ENCODE measurements around the gene MT1E. TPM values are rescaled to one million over a fixed set of nuclear protein-coding genes. Genes with fewer than 3 reads are reported as not detected.

Gene MT1E
- total RNA-seq, 1 experiment from 2014 or later, result 114 TPM

- CTCF ChIA-PET, result no interaction called here
- H3K4me3 Mint-ChIP-seq, result no peak overlapping the region
- no peak for ATAC-seq
- H3K9me3 Mint-ChIP-seq, result no peaks in the 10 kb centered on the region
- DNase-seq (ENCODE audit: low spot score), result no peak
- TF ChIP-seq CREM (CRISPR knock-in tag; IDR thresholded peaks at IDR 0.05), result no peak
- no peak for TF ChIP-seq MYBL2 (CRISPR knock-in tag; IDR thresholded peaks at IDR 0.05)
- TF ChIP-seq IRF2 (CRISPR knock-in tag; IDR thresholded peaks at IDR 0.05; ENCODE audit: borderline replicate concordance, low read depth), result no peak
- no peak for TF ChIP-seq E2F1 (CRISPR knock-in tag; IDR thresholded peaks at IDR 0.05)
- 0 out of 2 replicates have a peak, but pooled peaks have one; percentile 33 for TF ChIP-seq ZNF219 (CRISPR knock-in tag; IDR thresholded peaks at IDR 0.05; ENCODE audit: borderline replicate concordance)
- no peak for TF ChIP-seq ZNF317 (CRISPR knock-in tag; IDR thresholded peaks at IDR 0.05; ENCODE audit: borderline replicate concordance, low read depth)
- no peak overlapping the region for H3K27ac Mint-ChIP-seq
- peaks cover 18% of the 10 kb centered on the region for H3K4me1 Mint-ChIP-seq
- POLR2A ChIA-PET, result interaction anchor here (0.6 to 1.4 kb wide), 2 partner anchors 22 to 54 kb away, joined by 4 to 8 read pairs; partner anchors contain the start of gene MT1G
- peaks cover 100% of the 10 kb centered on the region for H3K27me3 Mint-ChIP-seq (ENCODE audit: low read depth)
- no peaks in the 10 kb centered on the region for H3K36me3 Mint-ChIP-seq
Measured at GRCh38 chr16:56645838-56646237, 20.3 kb downstream of the MT1E start.

GRCh38 chr16:56647641-56648431 is 22.3 kb downstream of the MT1E start:
- peaks cover 16% of the 10 kb centered on the region for H3K4me1 Mint-ChIP-seq
- POLR2A ChIA-PET, result no interaction called here
- H3K27me3 Mint-ChIP-seq (ENCODE audit: low read depth), result peaks cover 100% of the 10 kb centered on the region
- no peak overlapping the region for H3K27ac Mint-ChIP-seq
- ATAC-seq (peak; percentile 67), DNase-seq (ENCODE audit: low spot score) (peak; percentile 58)
- no peaks in the 10 kb centered on the region for H3K36me3 Mint-ChIP-seq
- no peaks in the 10 kb centered on the region for H3K9me3 Mint-ChIP-seq
- peak overlapping the region; percentile 33 for H3K4me3 Mint-ChIP-seq
- CTCF ChIA-PET, result interaction anchor here (0.9 to 2.0 kb wide), 5 partner anchors 28 to 283 kb away, joined by 3 to 6 read pairs (median 4); no protein-coding TSS in a partner anchor
- TF ChIP-seq ZNF317 (CRISPR knock-in tag; IDR thresholded peaks at IDR 0.05; ENCODE audit: borderline replicate concordance, low read depth), result no peak
- peak; percentile 53; the same call in 1 of the 2 replicates for TF ChIP-seq FOXP1 (CRISPR knock-in tag; IDR thresholded peaks at IDR 0.05; ENCODE audit: borderline replicate concordance)
- TF ChIP-seq ATF2 (CRISPR knock-in tag; IDR thresholded peaks at IDR 0.05; ENCODE audit: borderline replicate concordance, low read depth), result no peak
- 0 out of 2 replicates have a peak, but pooled peaks have one; percentile 47 for TF ChIP-seq E2F5 (CRISPR knock-in tag; IDR thresholded peaks at IDR 0.05)
- no peak for TF ChIP-seq MXD4 (CRISPR knock-in tag; IDR thresholded peaks at IDR 0.05; ENCODE audit: borderline replicate concordance)
- TF ChIP-seq CDX4 (CRISPR knock-in tag; IDR thresholded peaks at IDR 0.05; ENCODE audit: borderline replicate concordance), result no peak
- TF ChIP-seq MAX (CRISPR knock-in tag; IDR thresholded peaks at IDR 0.05), result peak; percentile 68; the same call in 1 of the 2 replicates
- no peak for TF ChIP-seq ELF4 (CRISPR knock-in tag; IDR thresholded peaks at IDR 0.05; ENCODE audit: low read depth)
- TF ChIP-seq TCF7 (CRISPR knock-in tag; IDR thresholded peaks at IDR 0.05; ENCODE audit: low read depth), result no peak
- no peak for TF ChIP-seq ZSCAN18 (CRISPR knock-in tag; IDR thresholded peaks at IDR 0.05)
- TF ChIP-seq ZNF281 (CRISPR knock-in tag; IDR thresholded peaks at IDR 0.05), result no peak
- peak; percentile 53; the same call in 1 of the 2 replicates for TF ChIP-seq FOXP4 (CRISPR knock-in tag; IDR thresholded peaks at IDR 0.05)
- no peak for TF ChIP-seq ZMAT4 (CRISPR knock-in tag; IDR thresholded peaks at IDR 0.05)
- TF ChIP-seq ZNF423 (CRISPR knock-in tag; IDR thresholded peaks at IDR 0.05), result peak; percentile 69
- TF ChIP-seq SP1 (CRISPR knock-in tag; conservative IDR thresholded peaks at IDR 0.05), result no peak

Measured in WTC11 (cell line).